Activated CD4-positive, alpha-beta T cell treated with anti-CD3 and anti-CD28 coated beads, Interleukin-2, amount 50 U/mL, for 1 hour (primary cell): ENCODE results near the gene CTNND2.
"Not testable (repeated sequence)": the region's sequence is repeated elsewhere in the genome, so short reads cannot be mapped to it uniquely, and the experiment has no call there.

Source experiments
- DNase-seq: peaks from one replicate; pipeline ENCODE4 v3.0.0-alpha.2; 2020

The CTNND2 gene

GRCh38 chr5:11426442-11426841, 477.8 kb downstream of the CTNND2 start:
- no peak for DNase-seq

- no peak for DNase-seq
Observed at GRCh38 chr5:11422342-11422741, 481.9 kb downstream of the CTNND2 start.

GRCh38 chr5:11420969-11421368, 483.3 kb downstream of the CTNND2 start:
- DNase-seq = no peak

GRCh38 chr5:11415751-11416150, 488.5 kb downstream of the CTNND2 start:
- no peak for DNase-seq

- not testable (repeated sequence) for DNase-seq
Observed at GRCh38 chr5:11414732-11415131, 489.5 kb downstream of the CTNND2 start.

GRCh38 chr5:11411621-11412020, 492.6 kb downstream of the CTNND2 start:
- DNase-seq = no peak

- no peak for DNase-seq
Observed at GRCh38 chr5:11407556-11408145, 496.6 kb downstream of the CTNND2 start.

GRCh38 chr5:11400316-11400715, 503.9 kb downstream of the CTNND2 start:
- DNase-seq = no peak

GRCh38 chr5:11398728-11399127, 505.5 kb downstream of the CTNND2 start:
- DNase-seq = no peak

- no peak for DNase-seq
Observed at GRCh38 chr5:11397549-11397948, 506.7 kb downstream of the CTNND2 start.

GRCh38 chr5:11396917-11397316, 507.3 kb downstream of the CTNND2 start:
- DNase-seq = no peak

GRCh38 chr5:11394933-11395332, 509.3 kb downstream of the CTNND2 start:
- no peak for DNase-seq

GRCh38 chr5:11390291-11390767, 513.9 kb downstream of the CTNND2 start:
- DNase-seq = no peak

GRCh38 chr5:11387382-11387781, 516.9 kb downstream of the CTNND2 start:
- DNase-seq = no peak

GRCh38 chr5:11386398-11386797, 517.8 kb downstream of the CTNND2 start:
- DNase-seq = no peak

- no peak for DNase-seq
Observed at GRCh38 chr5:11385901-11386293, 518.3 kb downstream of the CTNND2 start.

GRCh38 chr5:11385251-11385900, 518.9 kb downstream of the CTNND2 start:
- no peak for DNase-seq

- DNase-seq = no peak
Observed at GRCh38 chr5:11384441-11385250, 519.6 kb downstream of the CTNND2 start.

GRCh38 chr5:11383506-11384095, 520.6 kb downstream of the CTNND2 start:
- DNase-seq = no peak

GRCh38 chr5:11378461-11378860, 525.8 kb downstream of the CTNND2 start:
- no peak for DNase-seq

GRCh38 chr5:11377896-11378295, 526.4 kb downstream of the CTNND2 start:
- DNase-seq = no peak

- DNase-seq = no peak
Observed at GRCh38 chr5:11372191-11372590, 532.1 kb downstream of the CTNND2 start.

- DNase-seq = no peak
Observed at GRCh38 chr5:11371021-11371420, 533.2 kb downstream of the CTNND2 start.

GRCh38 chr5:11364531-11364930, 539.7 kb downstream of the CTNND2 start:
- DNase-seq = no peak
